Measurements from ENCODE around the gene CRTC1. TPM values are rescaled to one million over a fixed set of nuclear protein-coding genes. Genes with fewer than 3 reads are reported as not detected.

CRTC1 gene
- total and polyA plus RNA-seq, 9 of the 15 experiments (the other 6 are each of a cell fraction or from before 2014, with no cell fraction given), result 0.25 to 3.8 (median 1.2) TPM; not detected in 2

GRCh38 chr19:18648973-18649315 lies 34.5 kb upstream of the CRTC1 start (continued):
- TF ChIP-seq GMEB1 (CRISPR knock-in tag; IDR thresholded peaks at IDR 0.05) (no peak), SMARCA5 (IDR thresholded peaks at IDR 0.05) (no peak), MCM5 (IDR thresholded peaks at IDR 0.05; ENCODE audit: low read depth) (no peak), RBM34 (IDR thresholded peaks at IDR 0.05; ENCODE audit: borderline replicate concordance, insufficient read depth, low read length) (no peak), TBP (optimal IDR thresholded peaks at IDR 0.05; ENCODE audit: low read depth, low read length) (no peak), SMARCB1 (IDR thresholded peaks at IDR 0.05; ENCODE audit: insufficient read length, low read depth) (no peak), MEF2A (IDR thresholded peaks at IDR 0.05; ENCODE audit: control insufficient read depth, low read depth, low read length) (no peak), THRB (CRISPR knock-in tag; conservative IDR thresholded peaks at IDR 0.05) (no peak), ATF7 (IDR thresholded peaks at IDR 0.05) (no peak), GTF2E2 (tag; IDR thresholded peaks at IDR 0.05) (no peak)

Measured in K562 (cell line).